Measurements from ENCODE around the gene ADSS1. TPM values are rescaled to one million over a fixed set of nuclear protein-coding genes. Genes with fewer than 3 reads are reported as not detected.

ADSS1 gene
- total RNA-seq, 4 donors from 2014 or later = 4.4 to 11.3 (median 7.1) TPM; not detected in 1

GRCh38 chr14:104710071-104710735 lies 13.8 kb upstream of the ADSS1 start:
- Histone ChIP-seq H3K9me3 (no peaks in the 10 kb centered on the region), H3K4me1 (no peaks in the 10 kb centered on the region), H3K4me3 (no peak overlapping the region), H3K36me3 (peaks cover 0 to 41% (median 14%) of the 10 kb centered on the region in 4 donors), H3K27ac (no peak overlapping the region), H3K27me3 (no peaks in the 10 kb centered on the region)
- in situ Hi-C loops (cut with MboI; ENCODE audit: low pct_ligation_motif_present in 1 of 4, low pct_unique_long_range_greater_than_20kb in 1 of 4, low sequenced_read_pairs in 3 of 4) (loop anchor here in 1 of 4 donors (10.0 kb wide), 1 partner anchor 65 kb away; no protein-coding TSS in a partner anchor), intact Hi-C loops (cut with DNase I; ENCODE audit: low total_unique reads) (no loop called here)
- WGBS, 2 donors (ENCODE audit: low coverage in 1 of 2) = 94% methylated on average over 34 of the region's 34 CpGs; no CpG with 5 or more reads in 1 of the 2 donors
- no peak for DNase-seq
- TF ChIP-seq EP300 (IDR thresholded peaks at IDR 0.05; ENCODE audit: low read depth) (no peak), POLR2AphosphoS5 (IDR thresholded peaks at IDR 0.05) (no peak), POLR2A (IDR thresholded peaks at IDR 0.05) (no peak)
- TF ChIP-seq, protein P1, sequence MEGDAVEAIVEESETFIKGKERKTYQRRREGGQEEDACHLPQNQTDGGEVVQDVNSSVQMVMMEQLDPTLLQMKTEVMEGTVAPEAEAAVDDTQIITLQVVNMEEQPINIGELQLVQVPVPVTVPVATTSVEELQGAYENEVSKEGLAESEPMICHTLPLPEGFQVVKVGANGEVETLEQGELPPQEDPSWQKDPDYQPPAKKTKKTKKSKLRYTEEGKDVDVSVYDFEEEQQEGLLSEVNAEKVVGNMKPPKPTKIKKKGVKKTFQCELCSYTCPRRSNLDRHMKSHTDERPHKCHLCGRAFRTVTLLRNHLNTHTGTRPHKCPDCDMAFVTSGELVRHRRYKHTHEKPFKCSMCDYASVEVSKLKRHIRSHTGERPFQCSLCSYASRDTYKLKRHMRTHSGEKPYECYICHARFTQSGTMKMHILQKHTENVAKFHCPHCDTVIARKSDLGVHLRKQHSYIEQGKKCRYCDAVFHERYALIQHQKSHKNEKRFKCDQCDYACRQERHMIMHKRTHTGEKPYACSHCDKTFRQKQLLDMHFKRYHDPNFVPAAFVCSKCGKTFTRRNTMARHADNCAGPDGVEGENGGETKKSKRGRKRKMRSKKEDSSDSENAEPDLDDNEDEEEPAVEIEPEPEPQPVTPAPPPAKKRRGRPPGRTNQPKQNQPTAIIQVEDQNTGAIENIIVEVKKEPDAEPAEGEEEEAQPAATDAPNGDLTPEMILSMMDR (IDR thresholded peaks at IDR 0.05) = no peak

DNA sequence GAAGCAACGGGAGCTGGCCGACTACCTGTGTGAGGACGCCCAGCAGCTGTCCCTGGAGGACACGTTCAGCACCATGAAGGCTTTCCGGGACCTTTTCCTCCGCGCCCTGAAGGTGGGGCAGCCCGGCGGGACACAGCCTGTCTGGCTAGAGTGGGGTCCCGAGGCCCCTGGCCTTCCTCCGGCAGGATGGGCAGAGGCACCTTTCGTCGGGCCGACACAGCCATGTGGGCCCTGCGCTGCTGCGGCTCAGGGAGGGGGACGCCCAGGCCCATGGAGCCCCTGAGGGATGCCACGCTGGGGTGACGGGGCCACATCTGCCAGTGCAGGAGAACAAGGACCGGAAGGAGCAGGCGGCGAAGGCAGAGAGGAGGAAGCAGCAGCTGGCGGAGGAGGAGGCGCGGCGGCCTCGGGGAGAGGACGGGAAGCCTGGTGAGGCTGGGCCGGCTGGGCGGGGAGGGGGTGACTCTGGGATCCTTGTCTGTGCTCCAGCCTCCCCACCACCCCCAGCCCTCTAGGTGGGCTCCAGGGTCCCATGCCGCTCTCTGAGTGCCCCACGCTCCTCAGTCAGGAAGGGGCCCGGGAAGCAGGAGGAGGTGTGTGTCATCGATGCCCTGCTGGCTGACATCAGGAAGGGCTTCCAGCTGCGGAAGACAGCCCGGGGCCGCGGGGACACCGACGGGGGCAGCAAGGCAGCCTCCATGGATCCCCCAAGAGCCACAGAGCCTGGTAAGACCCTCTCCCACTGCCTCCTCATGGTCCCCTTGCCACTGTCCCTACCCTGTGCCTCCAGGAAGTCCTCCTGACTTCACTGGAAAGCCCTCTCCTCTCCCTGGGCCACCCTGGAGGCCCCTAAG lies 10.9 kb upstream of the ADSS1 start:
- peaks cover 0 to 41% (median 15%) of the 10 kb centered on the region in 4 donors for H3K36me3 ChIP-seq
- WGBS, 2 donors (ENCODE audit: low coverage in 1 of 2) = 92% methylated on average over 40 of the region's 40 CpGs; no CpG with 5 or more reads in 1 of the 2 donors

DNA sequence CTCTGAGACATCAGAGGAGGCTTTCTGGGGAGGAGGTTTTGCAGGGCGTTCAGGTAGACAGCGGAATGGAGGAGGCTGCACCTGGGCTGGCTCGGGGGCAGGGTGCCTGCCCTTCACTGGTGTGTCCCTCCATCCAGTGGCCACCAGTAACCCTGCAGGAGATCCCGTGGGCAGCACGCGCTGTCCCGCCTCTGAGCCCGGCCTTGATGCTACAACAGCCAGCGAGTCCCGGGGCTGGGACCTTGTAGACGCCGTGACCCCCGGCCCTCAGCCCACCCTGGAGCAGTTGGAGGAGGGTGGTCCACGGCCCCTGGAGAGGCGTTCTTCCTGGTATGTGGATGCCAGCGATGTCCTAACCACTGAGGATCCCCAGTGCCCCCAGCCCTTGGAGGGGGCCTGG lies 10.0 kb upstream of the ADSS1 start:
- TF ChIP-seq POLR2A (IDR thresholded peaks at IDR 0.05) (no peak), EP300 (IDR thresholded peaks at IDR 0.05; ENCODE audit: low read depth) (no peak), POLR2AphosphoS5 (IDR thresholded peaks at IDR 0.05) (no peak)
- TF ChIP-seq, protein P1 (IDR thresholded peaks at IDR 0.05) = no peak
- H3K9me3 ChIP-seq = no peaks in the 10 kb centered on the region
- H3K27ac ChIP-seq = no peak overlapping the region
- in situ Hi-C loops (cut with MboI; ENCODE audit: low pct_ligation_motif_present in 1 of 4, low pct_unique_long_range_greater_than_20kb in 1 of 4, low sequenced_read_pairs in 3 of 4) (loop anchor here in 1 of 4 donors (10.0 kb wide), 1 partner anchor 69 kb away; no protein-coding TSS in a partner anchor), intact Hi-C loops (cut with DNase I; ENCODE audit: low total_unique reads) (no loop called here)
- WGBS, 2 donors (ENCODE audit: low coverage in 1 of 2) = 92% methylated on average over 16 of the region's 16 CpGs; no CpG with 5 or more reads in 1 of the 2 donors
- peaks cover 0 to 41% (median 15%) of the 10 kb centered on the region in 4 donors for H3K36me3 ChIP-seq
- H3K4me3 ChIP-seq = no peak overlapping the region
- H3K4me1 ChIP-seq = no peaks in the 10 kb centered on the region
- DNase-seq = no peak
- H3K27me3 ChIP-seq = no peaks in the 10 kb centered on the region

More for the DNA sequence above, 10.9 kb upstream of the ADSS1 start:
- TF ChIP-seq POLR2A (IDR thresholded peaks at IDR 0.05) (no peak), EP300 (IDR thresholded peaks at IDR 0.05; ENCODE audit: low read depth) (no peak), POLR2AphosphoS5 (IDR thresholded peaks at IDR 0.05) (no peak)
- TF ChIP-seq, protein P1 (IDR thresholded peaks at IDR 0.05) = no peak
- in situ Hi-C loops (cut with MboI; ENCODE audit: low pct_ligation_motif_present in 1 of 4, low pct_unique_long_range_greater_than_20kb in 1 of 4, low sequenced_read_pairs in 3 of 4) (loop anchor here in 1 of 4 donors (10.0 kb wide), 1 partner anchor 68 kb away; no protein-coding TSS in a partner anchor), intact Hi-C loops (cut with DNase I; ENCODE audit: low total_unique reads) (no loop called here)
- Histone ChIP-seq H3K4me1 (no peaks in the 10 kb centered on the region), H3K27me3 (no peaks in the 10 kb centered on the region), H3K4me3 (no peak overlapping the region), H3K27ac (no peak overlapping the region), H3K9me3 (no peaks in the 10 kb centered on the region)
- DNase-seq = no peak

GRCh38 chr14:104714681-104715080 lies 9.3 kb upstream of the ADSS1 start:
- no peaks in the 10 kb centered on the region for H3K9me3 ChIP-seq
- peaks cover 0 to 41% (median 15%) of the 10 kb centered on the region in 4 donors for H3K36me3 ChIP-seq
- H3K4me1 ChIP-seq = no peaks in the 10 kb centered on the region
- intact Hi-C loops (cut with DNase I; ENCODE audit: low total_unique reads) (no loop called here), in situ Hi-C loops (cut with MboI; ENCODE audit: low pct_ligation_motif_present in 1 of 4, low pct_unique_long_range_greater_than_20kb in 1 of 4, low sequenced_read_pairs in 3 of 4) (loop anchor here in 1 of 4 donors (10.0 kb wide), 1 partner anchor 70 kb away; no protein-coding TSS in a partner anchor)
- DNase-seq = no peak
- H3K27me3 ChIP-seq = no peaks in the 10 kb centered on the region
- WGBS, 2 donors (ENCODE audit: low coverage in 1 of 2) = 95% methylated on average over 31 of the region's 31 CpGs; no CpG with 5 or more reads in 1 of the 2 donors
- H3K4me3 ChIP-seq = no peak overlapping the region
- H3K27ac ChIP-seq = no peak overlapping the region
- TF ChIP-seq EP300 (IDR thresholded peaks at IDR 0.05; ENCODE audit: low read depth) = no peak
- TF ChIP-seq, protein P1 (IDR thresholded peaks at IDR 0.05) = no peak
- no peak for TF ChIP-seq POLR2A (IDR thresholded peaks at IDR 0.05)
- no peak for TF ChIP-seq POLR2AphosphoS5 (IDR thresholded peaks at IDR 0.05)

Data from transverse colon (tissue), 4 donors.